Astrocyte of the spinal cord (primary cell): ENCODE measurements around the gene DISP1.
"Not testable (repeated sequence)": the region's sequence is repeated elsewhere in the genome, so short reads cannot be mapped to it uniquely, and the experiment has no call there.

ENCODE experiments used
- DNase-seq: peaks from one replicate; pipeline ENCODE4 v3.0.0; 2011; ENCODE audit warnings: low read depth, low spot score
- H3K4me3 ChIP-seq: 2 replicates; pipeline ENCODE4 v1.5.1; 2011; ENCODE audit warnings: low read depth, mild to moderate bottlenecking, low read length, moderate library complexity
- CTCF ChIP-seq: IDR thresholded peaks from 2 replicates; pipeline ENCODE4 v1.5.1; 2012; ENCODE audit warnings: low read depth, mild to moderate bottlenecking, low read length, inconsistent platforms
- in situ Hi-C: cut with HindIII; loops from 2 replicates; pipeline ENCODE4 v1.10.0; 2017; ENCODE audit warnings: low sequenced_read_pairs

DISP1 gene

DNA sequence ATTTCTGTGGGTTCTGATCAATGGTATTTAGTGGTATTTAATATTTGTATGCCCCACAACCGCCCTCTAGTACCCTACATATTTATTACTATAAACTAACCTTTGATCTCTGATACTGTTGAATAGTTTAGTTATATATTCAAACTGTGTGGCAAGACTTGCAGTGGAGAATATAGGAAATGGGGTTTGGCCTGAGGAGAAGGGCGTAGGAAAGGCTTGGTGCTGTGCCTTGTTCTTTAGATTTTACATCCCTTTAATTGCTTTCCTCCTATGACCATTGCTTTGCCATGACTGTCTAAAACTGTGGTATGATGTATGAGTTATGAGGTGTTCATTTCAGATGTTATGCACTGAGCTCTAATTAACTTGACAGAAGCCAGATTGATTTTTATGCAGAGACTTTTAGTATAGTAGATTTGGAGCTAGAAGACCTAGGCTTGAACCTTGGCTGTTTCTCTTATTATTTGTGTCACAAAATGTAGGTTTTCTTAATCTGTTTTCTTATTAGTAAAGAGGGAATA lies 18.6 kb downstream of the DISP1 start:
- TF ChIP-seq CTCF: no peak
- H3K4me3 ChIP-seq: no peak overlapping the region
- in situ Hi-C loops: no loop called here
- no peak for DNase-seq

DNA sequence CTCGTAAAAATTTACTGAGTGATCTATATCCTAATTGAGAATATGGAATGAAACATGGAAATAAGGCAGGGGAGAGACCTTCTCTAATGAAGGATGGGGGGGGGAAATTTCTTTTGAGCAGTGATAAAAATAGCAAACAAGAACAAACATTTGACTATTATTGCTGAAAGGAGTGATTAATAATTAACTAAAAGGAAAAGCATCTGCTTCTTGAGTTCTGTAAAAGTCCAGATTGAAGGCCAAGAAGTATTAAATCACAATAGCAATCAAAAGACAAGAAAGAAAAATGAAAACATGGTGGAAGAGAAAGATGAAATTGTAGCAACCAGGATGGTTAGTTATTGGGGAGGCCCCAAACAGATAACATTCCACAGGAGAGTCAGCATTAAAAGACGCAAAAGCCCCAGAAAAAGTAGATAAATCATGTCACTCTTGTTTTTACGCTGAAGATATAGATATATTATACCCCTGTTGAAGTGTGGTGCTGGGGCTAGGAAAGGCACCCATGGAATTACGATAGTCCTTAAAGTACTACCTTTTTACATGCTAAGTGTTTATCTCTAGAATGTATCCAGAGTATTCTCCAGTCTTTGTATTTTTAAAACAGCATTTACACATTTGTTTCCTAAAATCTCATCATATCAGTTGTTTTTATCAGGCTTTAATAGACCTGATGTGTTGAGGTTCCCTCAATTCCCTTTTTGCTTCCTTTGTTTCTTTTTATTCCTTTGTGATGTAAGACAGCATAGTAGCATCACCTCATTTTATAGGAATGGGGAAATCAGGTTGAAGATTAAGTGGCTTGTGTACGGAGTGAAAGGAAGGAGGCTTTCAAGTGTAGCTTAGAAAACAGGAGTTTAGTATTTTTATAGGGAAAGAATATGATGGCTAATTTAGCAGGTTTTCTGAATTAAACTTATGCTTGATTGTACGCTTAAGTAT lies 28.9 kb downstream of the DISP1 start:
- no peak for TF ChIP-seq CTCF
- DNase-seq: peak; percentile 15
- in situ Hi-C loops: no loop called here
- H3K4me3 ChIP-seq: no peak overlapping the region

DNA sequence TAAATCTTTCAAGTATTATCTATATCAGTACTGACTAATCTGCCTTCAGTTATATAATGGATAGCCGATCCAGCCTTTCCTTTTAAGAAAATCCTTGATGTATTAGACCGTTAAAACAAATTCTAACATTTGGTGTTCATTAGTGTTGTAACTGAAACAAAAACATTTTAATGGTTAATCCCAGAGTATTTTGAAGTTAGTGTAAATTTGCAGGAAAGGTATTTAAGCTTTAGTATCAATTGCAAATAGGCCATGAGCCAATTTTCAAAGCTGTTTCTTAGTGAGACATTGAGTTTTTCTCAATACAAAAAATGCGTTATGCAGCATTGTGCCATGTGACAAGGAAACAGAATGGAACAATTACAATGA lies 29.6 kb downstream of the DISP1 start:
- no peak for DNase-seq
- in situ Hi-C loops: no loop called here
- TF ChIP-seq CTCF: no peak
- H3K4me3 ChIP-seq: no peak overlapping the region

- no peak for TF ChIP-seq CTCF
- H3K4me3 ChIP-seq: no peak overlapping the region
- no peak for DNase-seq
- in situ Hi-C loops: no loop called here
These were observed 30.9 kb downstream of the DISP1 start for GRCh38 chr1:222845763-222846162.

DNA sequence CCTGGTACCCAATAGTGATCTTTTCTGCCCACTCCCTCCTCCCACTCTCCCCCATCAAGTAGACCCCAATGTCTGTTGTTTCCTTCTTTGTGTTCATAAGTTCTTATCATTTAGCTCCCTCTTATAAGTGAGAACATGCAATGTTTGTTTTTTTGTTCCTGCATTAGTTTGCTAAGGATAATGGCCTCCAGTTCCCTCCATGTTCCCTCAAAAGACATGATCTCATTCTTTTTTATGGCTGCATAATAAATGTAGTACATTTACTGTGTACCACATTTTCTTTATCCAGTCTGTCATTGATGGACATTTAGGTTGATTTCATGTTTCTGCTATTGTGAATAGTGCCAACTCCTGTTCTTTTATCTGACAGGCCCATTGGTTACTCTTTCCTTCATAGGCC lies 35.7 kb downstream of the DISP1 start:
- DNase-seq, in situ Hi-C loops, H3K4me3 ChIP-seq: not testable (repeated sequence)

DNA sequence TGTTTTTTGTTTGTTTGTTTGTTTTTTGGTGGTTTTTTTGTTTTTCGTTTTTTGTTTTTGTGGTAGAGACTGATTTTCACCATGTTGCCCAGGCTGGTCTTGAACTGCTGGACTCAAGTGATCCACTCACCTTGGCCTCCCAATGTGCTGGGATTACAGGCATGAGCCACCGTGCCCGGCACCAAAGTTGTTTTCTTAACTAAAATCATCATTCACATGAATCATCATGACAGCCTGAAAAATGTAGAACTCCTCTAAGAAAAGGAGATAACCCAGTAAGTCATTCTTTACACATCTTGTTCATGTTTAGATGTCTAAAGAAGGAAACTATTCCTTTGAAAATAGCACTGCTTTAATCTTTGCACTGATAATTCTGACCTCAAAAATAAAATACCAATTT lies 37.5 kb downstream of the DISP1 start:
- DNase-seq: no peak
- no peak for TF ChIP-seq CTCF
- in situ Hi-C loops: no loop called here
- H3K4me3 ChIP-seq: no peak overlapping the region

DNA sequence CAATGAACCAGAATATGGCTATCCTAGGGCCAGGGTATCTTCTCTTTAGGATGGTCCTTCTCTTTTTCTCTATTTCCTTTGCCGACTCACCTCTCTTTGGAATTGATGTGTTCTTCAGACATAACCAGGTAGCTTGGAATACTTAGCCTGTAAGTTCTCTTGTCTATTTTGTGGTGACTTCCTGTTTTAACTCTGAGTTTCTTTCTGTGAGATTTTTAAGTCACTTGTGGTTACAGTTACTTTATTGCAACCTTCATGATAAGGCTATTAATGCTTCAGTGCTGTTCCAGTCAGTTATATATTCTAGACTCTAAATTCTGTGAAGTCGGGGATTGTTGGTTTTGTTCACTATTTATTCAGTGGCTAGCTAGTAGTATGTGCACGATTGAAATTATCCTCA lies 46.2 kb downstream of the DISP1 start:
- in situ Hi-C loops: no loop called here
- DNase-seq: no peak
- TF ChIP-seq CTCF: no peak
- no peak overlapping the region for H3K4me3 ChIP-seq
